Stomach (tissue), 4 donors: ENCODE data around the gene SLC6A20.

Source experiments
- EP300 ChIP-seq: sonication (generic); formaldehyde crosslinking; IDR thresholded peaks from one replicate; pipeline ENCODE4 v1.6.1; 2017; ENCODE audit warnings: antibody characterized with exemption
- POLR2AphosphoS5 ChIP-seq, 3 donors: sonication (generic); formaldehyde crosslinking; IDR thresholded peaks; one replicate each; pipeline ENCODE4 v1.6.1; 2016; ENCODE audit warnings: antibody characterized with exemption in 3 of 3
- TF ChIP-seq, protein P1 (sequence below), 7 experiments: fragments of 450-650 bp in 4 of 7; fragments of 200-600 bp in 3 of 7; sonication (generic) in 3 of 7; IDR thresholded peaks; one replicate each; pipeline ENCODE4 v1.5.1; 2016 to 2019; ENCODE audit warnings: antibody characterized with exemption in 7 of 7, control low read depth in 2 of 7, mild to moderate bottlenecking in 1 of 7

DNA sequence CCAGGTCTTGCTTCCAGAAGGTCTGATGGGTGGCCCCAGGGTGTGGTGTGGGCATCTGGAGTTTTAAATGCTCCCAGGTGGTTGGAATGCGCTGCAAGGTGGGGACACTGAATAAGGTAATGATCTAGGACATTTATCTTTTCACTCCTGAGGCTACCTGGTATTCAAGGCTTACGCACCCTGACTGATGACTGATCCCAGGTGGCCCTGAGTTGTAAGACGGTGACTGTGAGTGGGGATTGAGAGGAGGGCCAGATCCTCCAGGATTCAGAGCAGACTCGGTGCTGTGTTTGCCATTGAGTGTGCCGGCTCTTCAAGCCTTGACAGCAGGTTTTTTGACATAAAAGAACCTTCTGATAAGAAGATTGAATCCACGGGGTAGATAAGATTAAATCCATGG, 40.3 kb downstream of the SLC6A20 start:
- TF ChIP-seq, protein P1, sequence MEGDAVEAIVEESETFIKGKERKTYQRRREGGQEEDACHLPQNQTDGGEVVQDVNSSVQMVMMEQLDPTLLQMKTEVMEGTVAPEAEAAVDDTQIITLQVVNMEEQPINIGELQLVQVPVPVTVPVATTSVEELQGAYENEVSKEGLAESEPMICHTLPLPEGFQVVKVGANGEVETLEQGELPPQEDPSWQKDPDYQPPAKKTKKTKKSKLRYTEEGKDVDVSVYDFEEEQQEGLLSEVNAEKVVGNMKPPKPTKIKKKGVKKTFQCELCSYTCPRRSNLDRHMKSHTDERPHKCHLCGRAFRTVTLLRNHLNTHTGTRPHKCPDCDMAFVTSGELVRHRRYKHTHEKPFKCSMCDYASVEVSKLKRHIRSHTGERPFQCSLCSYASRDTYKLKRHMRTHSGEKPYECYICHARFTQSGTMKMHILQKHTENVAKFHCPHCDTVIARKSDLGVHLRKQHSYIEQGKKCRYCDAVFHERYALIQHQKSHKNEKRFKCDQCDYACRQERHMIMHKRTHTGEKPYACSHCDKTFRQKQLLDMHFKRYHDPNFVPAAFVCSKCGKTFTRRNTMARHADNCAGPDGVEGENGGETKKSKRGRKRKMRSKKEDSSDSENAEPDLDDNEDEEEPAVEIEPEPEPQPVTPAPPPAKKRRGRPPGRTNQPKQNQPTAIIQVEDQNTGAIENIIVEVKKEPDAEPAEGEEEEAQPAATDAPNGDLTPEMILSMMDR (IDR thresholded peaks at IDR 0.05) = no peak
- TF ChIP-seq EP300 (no peak), POLR2AphosphoS5 (IDR thresholded peaks at IDR 0.05) (no peak)
